Right ventricle myocardium inferior (tissue), 1 donor: ENCODE measurements around the gene TNFSF9. TPM values are rescaled to one million over a fixed set of nuclear protein-coding genes. Genes with fewer than 3 reads are reported as not detected.
"Not testable (repeated sequence)": the region's sequence is repeated elsewhere in the genome, so short reads cannot be mapped to it uniquely, and the experiment has no call there.

Source experiments
- ATAC-seq: fragments of 200-7000 bp; cut with Tn5 transposase; one replicate; pipeline ENCODE4 v1.9.1; 2020; ENCODE audit warnings: mild to moderate bottlenecking, moderate library complexity
- DNase-seq: peaks from one replicate; pipeline ENCODE4 v3.0.0; 2021; ENCODE audit errors: missing footprints
- intact Hi-C: fragments of 100-400 bp; cut with DNase I; formaldehyde crosslinking; loops from one replicate; pipeline ENCODE4 v1.11.0; 2022
- total RNA-seq: library from RNA; stranded (reverse); fragmentation: NEBNext Ultra II Directional; extraction: Animal tissue kit (Norgen Biotek cat#: 25700); gene quantifications from one replicate; pipeline ENCODE4 v1.2.1, GENCODE V29; 2021
- donor health status: DM: no; HTN: yes; CAD: no; lungs with severe emphysema.

Gene TNFSF9
- total RNA-seq, 1 donor from 2014 or later: 0.78 TPM

DNA sequence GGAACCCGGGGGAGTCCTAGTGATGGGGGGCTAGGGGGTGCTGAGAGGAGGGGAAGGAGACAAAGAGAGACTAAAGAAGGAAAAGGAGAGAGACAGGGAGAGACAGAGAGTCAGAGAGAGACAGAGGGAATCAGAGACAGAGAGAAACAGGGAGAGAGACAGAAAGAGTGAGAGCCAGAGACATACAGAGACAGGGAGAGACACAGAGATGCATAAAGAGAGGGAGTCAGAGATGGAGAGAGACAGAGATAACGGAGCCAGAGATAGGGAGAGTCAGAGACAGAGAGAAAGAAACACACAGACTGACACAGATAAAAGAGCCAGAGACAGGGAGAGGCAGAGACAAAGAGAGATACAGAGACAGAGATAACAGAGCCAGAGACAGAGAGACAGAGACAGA is 1.5 kb upstream of the TNFSF9 start:
- DNase-seq (no peak), ATAC-seq (no peak)
- intact Hi-C loops: no loop called here

GRCh38 chr19:6529937-6530385 is 865 bp upstream of the TNFSF9 start:
- DNase-seq (no peak), ATAC-seq (no peak)
- intact Hi-C loops: no loop called here

- intact Hi-C loops: no loop called here
- DNase-seq (no peak), ATAC-seq (no peak)
These were observed 533 bp downstream of the TNFSF9 start for GRCh38 chr19:6531163-6531955.

DNA sequence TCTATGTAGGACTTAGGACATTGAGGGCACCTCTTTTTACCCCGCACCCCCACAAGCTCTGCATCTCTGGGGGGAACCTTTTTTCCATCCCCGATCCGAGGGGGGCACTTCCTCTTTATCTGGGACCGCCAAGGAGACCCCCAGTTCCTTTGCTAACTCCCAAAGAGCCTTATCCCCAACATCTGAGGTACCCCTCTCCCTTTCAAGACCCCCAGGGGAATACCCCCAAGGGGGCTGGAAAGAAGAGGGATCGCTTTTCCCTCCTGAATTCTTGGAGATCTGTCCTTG is 1.1 kb downstream of the TNFSF9 start:
- intact Hi-C loops: no loop called here
- no peak for DNase-seq
- no peak for ATAC-seq

DNA sequence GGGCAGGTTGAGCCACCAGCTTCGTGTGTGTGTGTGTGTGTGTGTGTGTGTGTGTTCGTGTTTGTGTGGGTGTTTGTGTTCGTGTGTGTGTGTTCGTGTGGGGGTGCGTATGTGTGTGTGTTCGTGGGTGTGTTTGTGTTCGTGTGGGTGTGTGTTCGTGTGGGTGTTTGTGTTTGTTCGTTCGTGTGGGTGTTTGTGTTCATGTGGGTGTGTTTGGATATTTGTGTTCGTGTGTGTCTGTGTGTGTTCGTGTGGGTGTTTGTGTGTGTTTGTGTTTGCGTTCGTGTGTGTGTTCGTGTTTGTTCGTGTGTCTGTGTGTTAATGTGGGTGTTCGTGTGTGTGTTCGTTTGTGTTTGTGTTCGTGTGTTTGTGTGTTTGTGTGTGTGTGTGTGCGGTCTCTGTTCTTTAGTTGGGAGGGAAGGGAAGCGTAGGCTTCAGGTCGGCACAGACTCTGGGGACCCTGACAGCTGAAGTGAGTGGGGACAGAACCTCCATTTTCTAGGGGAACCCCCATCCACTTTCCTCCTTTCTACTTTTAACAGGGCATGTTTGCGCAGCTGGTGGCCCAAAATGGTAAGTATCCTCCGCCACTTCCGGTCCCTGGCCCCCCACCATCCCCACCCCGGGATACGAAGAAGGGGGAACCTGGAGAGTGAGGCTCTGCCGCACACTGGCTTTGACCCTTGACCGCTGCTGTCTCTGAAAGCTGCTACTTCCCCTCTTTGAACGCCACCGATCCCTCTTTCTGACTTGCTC is 1.6 kb downstream of the TNFSF9 start:
- no peak for DNase-seq
- intact Hi-C loops: no loop called here
- no peak for ATAC-seq

DNA sequence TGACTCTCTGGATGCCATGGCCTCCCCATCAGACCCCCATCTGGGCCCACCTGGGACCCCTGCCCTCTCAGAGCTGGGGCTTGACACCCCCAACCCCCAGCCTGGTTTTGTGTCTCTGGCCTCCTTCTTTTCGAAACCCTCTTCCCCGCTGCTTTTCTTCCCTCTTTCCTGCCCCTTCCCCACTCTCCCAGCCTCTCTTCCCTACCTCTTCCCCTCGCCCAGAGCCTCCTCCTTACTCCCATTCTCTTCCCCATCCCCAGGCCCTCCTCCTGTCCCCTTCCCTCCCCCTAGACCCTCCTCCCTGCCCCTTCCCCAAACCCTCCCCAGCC is 2.1 kb downstream of the TNFSF9 start:
- intact Hi-C loops: no loop called here
- DNase-seq (no peak), ATAC-seq (no peak)

- no peak for ATAC-seq
- no peak for DNase-seq
- intact Hi-C loops: no loop called here
These were observed 3.1 kb downstream of the TNFSF9 start for GRCh38 chr19:6533746-6534418.

- intact Hi-C loops: no loop called here
- no peak for ATAC-seq
- no peak for DNase-seq
These were observed 3.7 kb downstream of the TNFSF9 start for GRCh38 chr19:6534451-6535093.

- ATAC-seq (no peak), DNase-seq (no peak)
- intact Hi-C loops: no loop called here
These were observed 4.8 kb downstream of the TNFSF9 start for GRCh38 chr19:6535558-6536137.

GRCh38 chr19:6539514-6539913 is 8.7 kb downstream of the TNFSF9 start:
- intact Hi-C loops: no loop called here
- DNase-seq (no peak), ATAC-seq (no peak)

DNA sequence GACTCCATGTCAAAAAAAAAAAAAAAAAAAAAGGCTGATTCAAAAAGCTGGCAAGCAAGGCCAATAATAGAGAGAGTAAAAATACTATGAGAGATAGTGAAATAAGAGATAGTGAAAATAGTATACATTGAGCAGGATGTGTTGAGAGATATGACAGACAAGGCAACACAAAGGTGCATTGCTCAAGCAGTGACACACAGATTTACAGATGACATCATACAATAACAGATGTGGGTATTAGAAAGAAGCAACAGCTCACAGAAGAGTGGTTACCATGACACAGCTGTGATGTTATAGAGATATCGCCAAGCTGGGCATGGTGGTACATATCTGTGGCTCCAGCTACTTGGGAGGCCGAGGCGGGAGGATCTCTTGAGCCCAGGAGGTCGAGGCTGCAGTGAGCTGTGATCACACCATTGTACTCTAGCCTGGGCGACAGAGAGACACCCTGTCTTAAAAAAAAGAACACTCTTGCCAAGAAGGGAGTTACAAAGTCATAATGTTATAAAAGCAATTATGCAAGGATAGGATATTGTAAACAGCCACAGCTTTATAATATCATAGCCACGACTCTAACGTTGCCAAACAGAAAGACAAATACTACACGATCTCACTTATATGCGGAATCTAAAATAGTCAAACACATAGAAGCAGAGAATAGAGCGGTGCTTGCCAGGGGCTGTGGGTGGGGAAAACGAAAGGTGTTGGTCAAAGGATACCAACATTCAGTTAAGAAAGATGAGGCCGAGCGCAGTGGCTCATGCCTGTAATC is 10.3 kb downstream of the TNFSF9 start:
- intact Hi-C loops: no loop called here
- ATAC-seq: no peak
- DNase-seq: no peak

GRCh38 chr19:6543866-6544347 is 13.1 kb downstream of the TNFSF9 start:
- ATAC-seq (no peak), DNase-seq (no peak)
- intact Hi-C loops: no loop called here

DNA sequence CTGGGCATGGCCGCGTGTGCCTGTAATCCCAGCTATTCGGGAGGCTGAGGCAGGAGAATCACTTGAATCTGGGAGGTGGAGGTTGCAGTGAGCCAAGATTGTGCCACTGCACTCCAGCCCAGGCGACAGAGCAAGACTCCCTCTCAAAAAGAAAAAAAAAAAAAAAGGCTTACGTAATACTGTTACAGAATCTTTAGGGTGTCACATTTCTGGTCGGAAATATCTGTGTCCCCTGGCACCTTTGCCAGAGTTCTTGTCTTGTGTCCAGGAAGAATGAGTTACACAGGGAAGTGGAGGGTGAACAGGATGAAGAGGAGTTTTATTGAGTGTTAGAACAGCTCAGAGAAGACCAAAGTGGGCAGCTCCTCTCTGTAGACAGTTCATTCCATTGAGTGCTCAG is 19.9 kb downstream of the TNFSF9 start:
- ATAC-seq, intact Hi-C loops, DNase-seq: not testable (repeated sequence)

- ATAC-seq (no peak), DNase-seq (no peak)
- intact Hi-C loops: no loop called here
These were observed 20.3 kb downstream of the TNFSF9 start for GRCh38 chr19:6551091-6551490.

DNA sequence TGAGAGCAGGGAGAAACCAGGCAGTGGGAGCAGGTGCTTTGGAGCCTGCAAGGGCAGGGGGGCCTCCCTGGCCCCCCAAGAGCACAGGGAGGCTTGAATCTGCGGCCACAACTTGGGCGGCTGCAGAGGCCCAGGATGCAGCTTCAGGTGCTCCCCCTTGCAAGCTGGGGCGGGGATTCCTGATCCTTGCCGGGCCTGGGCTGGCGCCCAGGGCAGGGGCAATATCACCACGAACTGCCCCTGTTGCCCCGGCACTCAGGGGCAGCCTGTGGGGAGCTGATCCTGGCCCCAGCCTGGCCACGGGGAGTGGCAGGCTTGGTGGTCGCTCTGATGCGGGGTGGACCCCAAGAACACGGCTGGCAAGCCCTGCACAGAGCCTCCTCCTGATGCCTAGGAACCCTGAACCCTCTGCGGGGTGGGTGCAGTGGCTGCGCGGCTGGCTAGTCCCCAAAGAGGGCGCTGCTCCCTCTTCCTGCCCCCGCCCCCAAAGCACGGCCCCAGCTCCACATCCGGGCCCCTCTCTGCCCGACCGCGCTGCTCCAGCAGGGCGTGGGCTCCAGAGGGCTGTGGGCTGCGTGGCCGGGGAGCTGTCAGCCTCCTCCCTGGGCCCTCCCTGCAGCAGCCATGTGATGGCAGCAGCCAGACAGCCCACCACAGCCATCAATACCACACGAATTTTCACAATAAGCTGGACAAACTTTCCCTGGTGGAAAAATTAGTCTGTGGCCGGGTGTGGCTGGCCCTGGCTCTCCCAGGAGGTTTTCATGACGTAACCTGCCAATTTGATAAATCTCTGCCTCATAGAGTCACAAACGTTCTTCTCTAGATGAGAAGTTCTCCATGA is 21.0 kb downstream of the TNFSF9 start:
- intact Hi-C loops: no loop called here
- ATAC-seq (no peak), DNase-seq (no peak)

GRCh38 chr19:6556043-6556449 is 25.2 kb downstream of the TNFSF9 start:
- intact Hi-C loops: no loop called here
- ATAC-seq (no peak), DNase-seq (no peak)

GRCh38 chr19:6556480-6557195 is 25.8 kb downstream of the TNFSF9 start:
- intact Hi-C loops: no loop called here
- ATAC-seq (no peak), DNase-seq (no peak)
